IMR-90 (cell line): ENCODE results near the gene PF4V1. TPM values are rescaled to one million over a fixed set of nuclear protein-coding genes. Genes with fewer than 3 reads are reported as not detected.

ENCODE experiments used
- ATAC-seq: fragments of 200-7000 bp; cut with Tn5 transposase; 2 replicates; pipeline ENCODE4 v1.9.1; 2020; ENCODE audit warnings: low read depth, mild to moderate bottlenecking, moderate library complexity
- BruUV-seq: library from RNA; stranded (reverse); fragments of 400-500 nt; replicated peaks from 2 replicates; lab custom pipeline; 2021; lab: Mats Ljungman, UMichigan
- CTCF ChIA-PET: fragments of 300-600 bp; formaldehyde crosslinking; extraction: SDS; loops from one replicate; lab custom pipeline; 2021; ENCODE audit warnings: antibody characterized with exemption; lab: Yijun Ruan, JAX
- POLR2A ChIA-PET: fragments of 300-600 bp; sonication (Branson Sonifier 250); formaldehyde crosslinking; loops from one replicate; lab custom pipeline; 2022; ENCODE audit warnings: antibody characterized with exemption; ENCODE audit not compliant: unreplicated experiment; lab: Charles Lee
- DNase-seq: peaks from one replicate; pipeline ENCODE4 v3.0.0; 2013
- H2AFZ ChIP-seq: replicated peaks from 2 replicates; pipeline ENCODE3; 2013; ENCODE audit warnings: low read length, mild to moderate bottlenecking; ENCODE audit not compliant: poor library complexity
- H2AK5ac ChIP-seq: 2 replicates; pipeline ENCODE4 v1.6.1; 2013; ENCODE audit warnings: low read depth, low read length, inconsistent platforms
- H2AK9ac ChIP-seq: replicated peaks from 2 replicates; pipeline ENCODE3; 2013; ENCODE audit warnings: mild to moderate bottlenecking, low read depth, low read length, moderate library complexity; ENCODE audit not compliant: poor library complexity
- H2BK120ac ChIP-seq: 2 replicates; pipeline ENCODE4 v1.6.1; 2013; ENCODE audit warnings: low read depth, low read length, inconsistent platforms
- H2BK15ac ChIP-seq: 3 replicates; pipeline ENCODE4 v1.6.1; 2013; ENCODE audit warnings: low read depth, low read length, inconsistent platforms
- H2BK20ac ChIP-seq: 2 replicates; pipeline ENCODE4 v1.6.1; 2013; ENCODE audit warnings: low read depth, mild to moderate bottlenecking, inconsistent platforms, low read length, moderate library complexity
- H2BK5ac ChIP-seq: 2 replicates; pipeline ENCODE4 v1.6.1; 2013; ENCODE audit warnings: mild to moderate bottlenecking, low read depth, low read length, inconsistent platforms; ENCODE audit not compliant: poor library complexity, severe bottlenecking
- H3K14ac ChIP-seq: replicated peaks from 2 replicates; pipeline ENCODE4 v1.6.1; 2013; ENCODE audit warnings: low read depth, low read length, inconsistent platforms
- H3K18ac ChIP-seq: 2 replicates; pipeline ENCODE4 v1.6.1; 2013; ENCODE audit warnings: low read depth, low read length, control low read depth
- H3K23ac ChIP-seq: 2 replicates; pipeline ENCODE4 v1.6.1; 2013; ENCODE audit warnings: low read depth, low read length, inconsistent platforms
- H3K27ac ChIP-seq: 2 replicates; pipeline ENCODE4 v1.5.1; 2013; ENCODE audit warnings: mild to moderate bottlenecking, control low read depth, low read length; ENCODE audit not compliant: insufficient read depth
- H3K27me3 ChIP-seq: 2 replicates; pipeline ENCODE4 v1.6.1; 2013; ENCODE audit warnings: low read length; ENCODE audit not compliant: control insufficient read depth, insufficient read depth
- H3K36me3 ChIP-seq: 2 replicates; pipeline ENCODE4 v1.6.1; 2013; ENCODE audit warnings: low read length, mixed read lengths; ENCODE audit not compliant: control insufficient read depth, insufficient read depth
- H3K4ac ChIP-seq: 2 replicates; pipeline ENCODE4 v1.6.1; 2013; ENCODE audit warnings: low read depth, low read length, inconsistent platforms
- H3K4me1 ChIP-seq: 2 replicates; pipeline ENCODE4 v1.6.1; 2013; ENCODE audit warnings: low read length, mixed read lengths; ENCODE audit not compliant: control insufficient read depth, insufficient read depth
- H3K4me2 ChIP-seq: 2 replicates; pipeline ENCODE4 v1.6.1; 2013; ENCODE audit warnings: low read depth, mild to moderate bottlenecking, control low read depth, low read length, moderate library complexity
- H3K4me3 ChIP-seq: 2 replicates; pipeline ENCODE4 v1.5.1; 2013; ENCODE audit warnings: low read depth, mild to moderate bottlenecking, control low read depth, low read length, moderate library complexity; ENCODE audit not compliant: insufficient read depth
- H3K56ac ChIP-seq: 2 replicates; pipeline ENCODE4 v1.6.1; 2013; ENCODE audit warnings: low read length, inconsistent platforms; ENCODE audit not compliant: insufficient read depth; ENCODE audit errors: extremely low read depth
- H3K79me1 ChIP-seq, 2 experiments: 2 replicates each; pipeline ENCODE4 v1.6.1; 2013; ENCODE audit warnings: low read length in 2 of 2, inconsistent platforms in 1 of 2, low read depth in 1 of 2
- H3K9ac ChIP-seq: 2 replicates; pipeline ENCODE4 v1.6.1; 2013; ENCODE audit warnings: low read depth, low read length, control low read depth
- H3K9me1 ChIP-seq: 2 replicates; pipeline ENCODE4 v1.6.1; 2013; ENCODE audit warnings: low read length, inconsistent platforms; ENCODE audit not compliant: insufficient read depth
- H3K9me3 ChIP-seq: 2 replicates; pipeline ENCODE4 v1.6.1; 2013; ENCODE audit warnings: low read length; ENCODE audit not compliant: control insufficient read depth, insufficient read depth
- H4K20me1 ChIP-seq: 2 replicates; pipeline ENCODE4 v1.6.1; 2013; ENCODE audit warnings: low read length, inconsistent platforms; ENCODE audit not compliant: insufficient read depth
- H4K5ac ChIP-seq: 2 replicates; pipeline ENCODE4 v1.6.1; 2013; ENCODE audit warnings: mild to moderate bottlenecking, low read depth, low read length, control low read depth
- H4K8ac ChIP-seq, 2 experiments: 2 replicates each; pipeline ENCODE4 v1.6.1; 2013; ENCODE audit warnings: low read depth in 2 of 2, low read length in 2 of 2, control low read depth in 1 of 2, inconsistent platforms in 1 of 2
- H4K91ac ChIP-seq: 2 replicates; pipeline ENCODE4 v1.6.1; 2013; ENCODE audit warnings: low read depth, low read length, inconsistent platforms; ENCODE audit not compliant: insufficient read depth
- BHLHE40 ChIP-seq: fragments of 150-350 bp; IDR thresholded peaks from 2 replicates; pipeline ENCODE4 v1.6.1; 2016; ENCODE audit warnings: mild to moderate bottlenecking, low read depth, low read length
- CTCF ChIP-seq: conservative IDR thresholded peaks from 2 replicates; pipeline ENCODE4 v1.5.1; 2012; ENCODE audit warnings: mild to moderate bottlenecking, low read depth, low read length, improper control_type of control experiment
- ELK1 ChIP-seq: fragments of 150-350 bp; IDR thresholded peaks from 2 replicates; pipeline ENCODE4 v1.6.1; 2016; ENCODE audit warnings: low read depth, mild to moderate bottlenecking, low read length, moderate library complexity, borderline replicate concordance
- MAFK ChIP-seq: IDR thresholded peaks from 2 replicates; pipeline ENCODE4 v1.6.1; 2012; ENCODE audit warnings: low read depth, low read length, improper control_type of control experiment
- MAZ ChIP-seq: IDR thresholded peaks from 2 replicates; pipeline ENCODE4 v1.6.1; 2012; ENCODE audit warnings: low read depth, mild to moderate bottlenecking, low read length, improper control_type of control experiment, moderate library complexity, borderline replicate concordance
- MXI1 ChIP-seq: IDR thresholded peaks from 2 replicates; pipeline ENCODE4 v1.6.1; 2012; ENCODE audit warnings: low read depth, mild to moderate bottlenecking, low read length, moderate library complexity, borderline replicate concordance
- POLR2A ChIP-seq: IDR thresholded peaks from 2 replicates; pipeline ENCODE4 v1.6.1; 2012; ENCODE audit warnings: mild to moderate bottlenecking, low read depth, low read length
- RAD21 ChIP-seq: IDR thresholded peaks from 2 replicates; pipeline ENCODE4 v1.6.1; 2012; ENCODE audit warnings: low read length, improper control_type of control experiment
- RCOR1 ChIP-seq: IDR thresholded peaks from 2 replicates; pipeline ENCODE4 v1.6.1; 2012; ENCODE audit warnings: mild to moderate bottlenecking, low read length, improper control_type of control experiment; ENCODE audit not compliant: insufficient replicate concordance
- WGBS, 2 experiments: methylation state at CpG; one replicate each; pipeline versions ENCODE4 v1.1.5 to v1.1.7; 2013; ENCODE audit warnings: missing lambda C conversion rate in 2 of 2; ENCODE audit not compliant: insufficient read length in 1 of 2; ENCODE audit errors: extremely low coverage in 2 of 2; 5-methylcytosine and 5-hydroxymethylcytosine counted together
- dilution Hi-C: fragments of 300-500 bp; cut with HindIII; formaldehyde crosslinking; loops from one replicate; pipeline ENCODE4 v1.14.3; 2018; ENCODE audit warnings: low sequenced_read_pairs; ENCODE audit not compliant: unreplicated experiment
- in situ Hi-C: fragments of 300-500 bp; cut with MboI; formaldehyde crosslinking; loops from 3 replicates; pipeline ENCODE4 v1.14.3; 2019; ENCODE audit warnings: low sequenced_read_pairs, inconsistent platforms, mixed read lengths
- intact Hi-C: fragments of 100-400 bp; cut with micrococcal nuclease; formaldehyde crosslinking; loops from 2 replicates; pipeline ENCODE4 v1.10.0; 2022
- polyA plus RNA-seq, 3 experiments: library from polyadenylated mRNA; depleted of rRNA; stranded (reverse); fragments of >200 nt; gene quantifications; 2 replicates each; pipeline ENCODE4 v1.2.3, GENCODE V29; 2012; ENCODE audit warnings: low replicate concordance in 1 of 3
- total RNA-seq: library from RNA; depleted of rRNA; stranded (reverse); fragments of >200 nt; gene quantifications from 2 replicates; pipeline ENCODE4 v1.2.3, GENCODE V29; 2012

Gene PF4V1
- total and polyA plus RNA-seq, 2 of the 4 experiments (the other 2 are of a cell fraction), result not detected

- no TSS peak for BruUV-seq
- no CpG with 5 or more reads among the region's 3 CpGs for WGBS, 2 experiments
- POLR2A ChIA-PET, result no interaction called here
Observed at GRCh38 chr4:73847526-73848182, 5.4 kb upstream of the PF4V1 start.

More at GRCh38 chr4:73847526-73848182, 5.4 kb upstream of the PF4V1 start:
- Histone ChIP-seq H3K36me3 (no peaks in the 10 kb centered on the region), H3K4me2 (no peak overlapping the region), H2BK20ac (no peak overlapping the region), H2BK5ac (no peak overlapping the region), H3K9me1 (no peaks in the 10 kb centered on the region), H2BK120ac (no peak overlapping the region), H2AK5ac (no peak overlapping the region), H3K4me3 (no peak overlapping the region), H3K18ac (no peak overlapping the region), H3K4ac (no peak overlapping the region), H3K56ac (no peak overlapping the region), H3K4me1 (no peaks in the 10 kb centered on the region), H3K23ac (no peak overlapping the region), H3K9me3 (no peaks in the 10 kb centered on the region), H3K79me1 (no peaks in the 10 kb centered on the region), H3K9ac (no peak overlapping the region), H4K8ac (no peak overlapping the region), H3K27ac (no peak overlapping the region), H2AK9ac (no peak overlapping the region), H4K20me1 (no peaks in the 10 kb centered on the region), H3K27me3 (peaks cover 18% of the 10 kb centered on the region), H4K5ac (no peak overlapping the region), H4K91ac (no peak overlapping the region), H2AFZ (no peak overlapping the region), H2BK15ac (no peak overlapping the region), H3K14ac (no peak overlapping the region)
- intact Hi-C loops (no loop called here), in situ Hi-C loops (no loop called here), dilution Hi-C loops (no loop called here)
- CTCF ChIA-PET, result no interaction called here
- ATAC-seq (no peak), DNase-seq (no peak)
- TF ChIP-seq RAD21 (no peak), ELK1 (no peak), POLR2A (no peak), MAZ (no peak), CTCF (no peak), MXI1 (no peak), MAFK (no peak), BHLHE40 (no peak), RCOR1 (no peak)
